Neutrophil (primary cell): ENCODE measurements around the gene SEL1L.
"Not testable (repeated sequence)": the region's sequence is repeated elsewhere in the genome, so short reads cannot be mapped to it uniquely, and the experiment has no call there.

Experiments
- H3K27ac ChIP-seq: fragments of 200-600 bp; sonication (generic); 2 replicates; pipeline ENCODE4 v1.5.1; 2016; ENCODE audit warnings: mild to moderate bottlenecking, moderate library complexity
- H3K27me3 ChIP-seq: fragments of 200-600 bp; sonication (generic); 2 replicates; pipeline ENCODE4 v1.6.0; 2016; ENCODE audit warnings: mild to moderate bottlenecking
- H3K36me3 ChIP-seq: fragments of 200-600 bp; sonication (generic); 2 replicates; pipeline ENCODE4 v1.5.1; 2017
- H3K4me1 ChIP-seq, 2 experiments: fragments of 200-600 bp in 1 of 2; sonication (generic) in 1 of 2; 1 replicate in 1 of 2; 2 replicates in 1 of 2; pipeline versions ENCODE4 v1.5.1 to v1.6.1; 2013 to 2016; ENCODE audit warnings: low read depth in 1 of 2, low read length in 1 of 2, mild to moderate bottlenecking in 1 of 2, moderate library complexity in 1 of 2; ENCODE audit not compliant: control insufficient read depth in 1 of 2, insufficient read depth in 1 of 2
- H3K4me3 ChIP-seq, 2 experiments: fragments of 200-600 bp in 1 of 2; sonication (generic) in 1 of 2; 1 replicate in 1 of 2; 2 replicates in 1 of 2; pipeline ENCODE4 v1.5.1; 2013 to 2016; ENCODE audit warnings: low read depth in 1 of 2, low read length in 1 of 2, mild to moderate bottlenecking in 1 of 2, moderate library complexity in 1 of 2
- H3K9me3 ChIP-seq: fragments of 200-600 bp; sonication (generic); 2 replicates; pipeline ENCODE4 v1.5.1; 2016
- TF ChIP-seq, protein P1 (sequence below): fragments of 200-600 bp; sonication (generic); IDR thresholded peaks from 2 replicates; pipeline ENCODE4 v1.5.1; 2016; ENCODE audit warnings: antibody characterized with exemption

Gene SEL1L

DNA sequence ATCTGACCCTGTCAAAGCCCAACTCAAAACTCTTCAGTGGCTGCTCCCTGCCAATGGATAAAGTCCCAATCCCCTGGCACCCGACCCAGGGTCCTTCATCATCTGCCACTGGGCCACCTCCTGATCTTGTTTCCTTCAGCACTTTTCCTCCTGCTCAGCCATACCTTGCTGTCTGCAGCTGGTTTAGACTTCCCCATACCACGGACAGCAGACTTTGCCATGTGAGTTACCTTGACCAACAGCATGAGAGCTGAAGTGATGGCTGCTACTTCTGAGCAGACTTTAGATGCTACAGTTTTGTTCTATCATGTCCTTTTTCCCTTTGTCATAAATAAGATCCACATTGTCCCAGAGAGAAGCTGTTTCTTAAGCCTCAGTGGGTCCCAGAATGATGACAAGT, 100.3 kb downstream of the SEL1L start:
- Histone ChIP-seq H3K27ac (no peak overlapping the region), H3K4me1 (peaks cover 16 to 20% of the 10 kb centered on the region in 2 experiments), H3K27me3 (peaks cover 65% of the 10 kb centered on the region), H3K36me3 (no peaks in the 10 kb centered on the region), H3K4me3 (no peak overlapping the region), H3K9me3 (no peaks in the 10 kb centered on the region)
- TF ChIP-seq, protein P1, sequence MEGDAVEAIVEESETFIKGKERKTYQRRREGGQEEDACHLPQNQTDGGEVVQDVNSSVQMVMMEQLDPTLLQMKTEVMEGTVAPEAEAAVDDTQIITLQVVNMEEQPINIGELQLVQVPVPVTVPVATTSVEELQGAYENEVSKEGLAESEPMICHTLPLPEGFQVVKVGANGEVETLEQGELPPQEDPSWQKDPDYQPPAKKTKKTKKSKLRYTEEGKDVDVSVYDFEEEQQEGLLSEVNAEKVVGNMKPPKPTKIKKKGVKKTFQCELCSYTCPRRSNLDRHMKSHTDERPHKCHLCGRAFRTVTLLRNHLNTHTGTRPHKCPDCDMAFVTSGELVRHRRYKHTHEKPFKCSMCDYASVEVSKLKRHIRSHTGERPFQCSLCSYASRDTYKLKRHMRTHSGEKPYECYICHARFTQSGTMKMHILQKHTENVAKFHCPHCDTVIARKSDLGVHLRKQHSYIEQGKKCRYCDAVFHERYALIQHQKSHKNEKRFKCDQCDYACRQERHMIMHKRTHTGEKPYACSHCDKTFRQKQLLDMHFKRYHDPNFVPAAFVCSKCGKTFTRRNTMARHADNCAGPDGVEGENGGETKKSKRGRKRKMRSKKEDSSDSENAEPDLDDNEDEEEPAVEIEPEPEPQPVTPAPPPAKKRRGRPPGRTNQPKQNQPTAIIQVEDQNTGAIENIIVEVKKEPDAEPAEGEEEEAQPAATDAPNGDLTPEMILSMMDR = no peak

DNA sequence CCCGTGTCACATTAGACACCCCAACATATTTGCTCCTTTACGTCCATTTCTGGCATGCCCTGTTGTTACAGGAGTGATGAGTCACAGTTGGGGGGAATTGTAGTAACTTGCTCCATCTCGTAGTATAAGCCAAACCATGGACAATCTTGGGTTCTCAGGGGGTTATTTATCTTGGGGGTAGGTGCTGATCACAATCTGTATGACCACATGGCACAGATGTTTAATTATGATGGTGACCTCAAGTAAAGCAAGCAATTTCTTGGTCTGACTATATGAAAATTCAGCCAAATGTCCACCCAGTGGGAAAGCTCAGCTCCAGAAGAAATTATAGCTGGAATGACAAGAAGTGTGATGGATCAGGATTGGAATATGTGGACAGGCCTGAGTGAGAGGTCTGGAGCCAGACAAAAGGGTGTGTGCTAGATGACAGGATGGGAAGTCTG, 101.4 kb downstream of the SEL1L start:
- Histone ChIP-seq H3K27ac (no peak overlapping the region), H3K36me3 (no peaks in the 10 kb centered on the region), H3K27me3 (peaks cover 54% of the 10 kb centered on the region), H3K4me1 (peaks cover 16 to 20% of the 10 kb centered on the region in 2 experiments), H3K9me3 (no peaks in the 10 kb centered on the region), H3K4me3 (no peak overlapping the region)
- TF ChIP-seq, protein P1 = no peak

DNA sequence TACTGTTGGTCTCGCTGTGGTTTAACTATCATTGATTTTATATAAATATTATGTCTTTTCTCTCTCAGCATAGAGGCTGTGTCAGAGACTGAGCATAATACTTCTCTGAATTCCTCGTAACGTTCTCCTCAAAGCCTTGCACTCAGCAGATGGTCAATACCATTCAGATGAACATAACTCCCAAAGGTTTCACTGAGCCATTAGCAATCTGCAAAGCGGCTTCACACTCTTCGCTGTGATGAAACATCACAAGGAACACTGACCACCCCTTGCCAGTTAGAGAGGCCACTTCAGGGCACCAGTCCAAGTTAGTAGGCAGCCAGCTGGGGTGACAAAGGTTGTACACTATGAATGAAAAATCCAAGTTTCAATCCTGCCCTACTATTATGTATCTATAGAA, 103.4 kb downstream of the SEL1L start:
- peaks cover under 1 to 1% of the 10 kb centered on the region in 2 experiments for H3K4me1 ChIP-seq
- H3K4me3 ChIP-seq = no peak overlapping the region
- no peaks in the 10 kb centered on the region for H3K36me3 ChIP-seq
- TF ChIP-seq, protein P1 = no peak
- H3K9me3 ChIP-seq = no peaks in the 10 kb centered on the region
- no peak overlapping the region for H3K27ac ChIP-seq
- peaks cover 34% of the 10 kb centered on the region for H3K27me3 ChIP-seq

DNA sequence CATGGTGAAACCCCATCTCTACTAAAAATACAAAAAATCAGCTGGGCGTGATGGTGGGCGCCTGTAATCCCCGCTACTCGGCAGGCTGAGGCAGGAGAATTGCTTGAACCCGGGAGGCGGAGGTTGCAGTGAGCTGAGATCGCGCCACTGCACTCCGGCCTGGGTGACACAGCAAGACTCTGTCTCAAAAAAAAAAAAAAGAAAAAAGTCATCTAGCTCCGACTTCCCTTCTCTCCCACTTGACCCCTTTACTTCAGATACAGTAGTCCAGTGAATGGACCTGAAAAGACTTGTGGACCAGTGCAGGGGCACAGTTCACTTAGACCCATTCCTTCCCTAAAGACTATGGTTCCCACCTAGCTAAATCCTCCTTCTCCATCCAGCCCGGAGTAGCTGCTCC, 103.9 kb downstream of the SEL1L start:
- H3K4me1 ChIP-seq, H3K9me3 ChIP-seq, H3K27ac ChIP-seq, H3K36me3 ChIP-seq, H3K4me3 ChIP-seq: not testable (repeated sequence)
- H3K27me3 ChIP-seq = peaks cover 29% of the 10 kb centered on the region

DNA sequence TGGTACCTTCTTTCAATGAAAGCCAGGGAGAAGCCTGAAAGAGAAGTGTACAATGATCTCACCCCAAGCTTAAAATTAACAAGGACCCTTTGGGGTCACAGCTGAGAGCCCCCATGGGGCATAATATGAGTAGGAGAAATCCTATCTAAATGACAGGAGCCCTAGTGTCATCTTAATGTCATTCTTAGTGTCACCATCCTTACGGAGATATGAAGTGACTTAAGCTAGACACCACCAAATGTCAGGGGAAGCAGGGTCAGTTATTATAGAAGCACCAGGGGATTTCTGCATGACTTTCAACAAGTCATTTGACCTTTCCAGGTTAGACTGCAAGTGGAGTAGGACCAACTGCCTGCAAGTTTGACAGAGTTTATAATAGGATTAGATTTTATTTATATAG, 104.6 kb downstream of the SEL1L start:
- Histone ChIP-seq H3K9me3 (no peaks in the 10 kb centered on the region), H3K27ac (no peak overlapping the region), H3K36me3 (no peaks in the 10 kb centered on the region), H3K27me3 (peaks cover 22% of the 10 kb centered on the region), H3K4me1 (peaks cover 0 to 1% of the 10 kb centered on the region in 2 experiments), H3K4me3 (no peak overlapping the region)
- TF ChIP-seq, protein P1 = no peak

DNA sequence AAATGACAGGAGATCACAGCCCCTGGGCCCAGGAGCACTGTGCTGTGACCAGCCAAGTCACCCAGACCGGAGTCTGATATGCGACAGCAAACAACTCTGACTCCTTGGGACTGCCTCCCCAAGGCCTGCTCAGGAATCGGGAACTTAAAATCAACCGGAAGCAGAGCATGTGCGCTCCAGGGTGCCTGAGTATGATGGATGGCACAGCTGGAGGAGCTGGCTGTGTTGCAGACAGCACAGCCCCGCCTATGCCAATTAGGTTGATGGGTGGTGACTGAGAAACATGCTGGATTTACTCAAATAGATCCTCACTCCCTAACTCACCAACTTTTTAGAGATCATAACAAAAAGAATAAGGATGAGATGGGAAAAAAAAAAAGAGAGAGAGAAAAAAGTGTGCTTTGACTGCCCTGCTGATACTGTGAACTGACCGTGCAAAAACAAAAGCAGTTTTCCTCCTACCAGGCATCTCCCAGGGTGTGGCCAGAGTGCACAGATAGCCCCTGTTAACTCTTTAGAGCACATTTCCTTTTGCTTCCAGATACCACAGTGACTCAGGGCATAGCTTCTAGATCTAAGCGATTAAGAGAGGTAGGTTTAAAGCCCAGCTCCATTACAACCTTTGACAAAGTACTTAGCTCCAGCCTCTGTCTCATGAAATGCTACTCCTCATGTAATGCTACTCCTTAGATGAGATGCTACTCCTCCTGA, 106.2 kb downstream of the SEL1L start:
- Histone ChIP-seq H3K9me3 (no peaks in the 10 kb centered on the region), H3K4me3 (no peak overlapping the region), H3K36me3 (no peaks in the 10 kb centered on the region), H3K4me1 (peaks cover 6 to 11% of the 10 kb centered on the region in 2 experiments), H3K27me3 (peaks cover 7% of the 10 kb centered on the region), H3K27ac (no peak overlapping the region)
- TF ChIP-seq, protein P1 = no peak
